BJ (cell line): Measurements from ENCODE around the gene SLC28A1. TPM values are rescaled to one million over a fixed set of nuclear protein-coding genes. Genes with fewer than 3 reads are reported as not detected.
A peak's percentile ranks its signal among the peaks of the same experiment; 100 is the strongest.

ENCODE experiments used
- CTCF ChIA-PET: fragments of 350-600 bp; formaldehyde crosslinking; extraction: SDS; loops from one replicate; lab custom pipeline; 2021; ENCODE audit warnings: antibody characterized with exemption, inconsistent platforms; lab: Yijun Ruan, JAX
- POLR2A ChIA-PET: fragments of 300-600 bp; sonication (Branson Sonifier 250); formaldehyde crosslinking; extraction: SDS; loops from one replicate; lab custom pipeline; 2021; ENCODE audit warnings: antibody characterized with exemption; lab: Charles Lee
- DNase-seq: peaks from one replicate; pipeline ENCODE4 v3.0.0-alpha.2; 2011; ENCODE audit warnings: low read depth
- H3K27me3 ChIP-seq: 2 replicates; pipeline ENCODE4 v1.6.0; 2011; ENCODE audit warnings: low read length; ENCODE audit not compliant: control insufficient read depth, insufficient read depth
- H3K36me3 ChIP-seq: 2 replicates; pipeline ENCODE4 v1.5.1; 2011; ENCODE audit warnings: low read length; ENCODE audit not compliant: control insufficient read depth, insufficient read depth
- H3K4me3 ChIP-seq: 2 replicates; pipeline ENCODE4 v1.5.1; 2011; ENCODE audit warnings: low read depth, mild to moderate bottlenecking, control low read depth, low read length
- CTCF ChIP-seq: IDR thresholded peaks from 2 replicates; pipeline ENCODE4 v1.5.1; 2011; ENCODE audit warnings: low read depth, mild to moderate bottlenecking, control low read depth, inconsistent platforms, low read length, moderate library complexity; ENCODE audit not compliant: insufficient read depth
- polyA plus RNA-seq: library from polyadenylated mRNA; depleted of rRNA; stranded (reverse); fragments of >200 nt; gene quantifications from 2 replicates; pipeline ENCODE4 v1.2.3, GENCODE V29; 2011

Gene SLC28A1
- polyA plus RNA-seq, 1 experiment: 0.05 TPM

- peak; percentile 28; the same call in 1 of the 2 replicates for TF ChIP-seq CTCF
- ChIA-PET POLR2A (no interaction called here), CTCF (interaction anchor here (1.1 to 1.6 kb wide), 4 partner anchors 9 to 336 kb away, joined by 3 to 5 read pairs (median 4); no protein-coding TSS in a partner anchor)
- DNase-seq: no peak
- Histone ChIP-seq H3K36me3 (no peaks in the 10 kb centered on the region), H3K4me3 (no peak overlapping the region), H3K27me3 (no peaks in the 10 kb centered on the region; the same call in 1 of the 2 replicates)
Measured at GRCh38 chr15:84934942-84935729, 50.7 kb downstream of the SLC28A1 start.

DNA sequence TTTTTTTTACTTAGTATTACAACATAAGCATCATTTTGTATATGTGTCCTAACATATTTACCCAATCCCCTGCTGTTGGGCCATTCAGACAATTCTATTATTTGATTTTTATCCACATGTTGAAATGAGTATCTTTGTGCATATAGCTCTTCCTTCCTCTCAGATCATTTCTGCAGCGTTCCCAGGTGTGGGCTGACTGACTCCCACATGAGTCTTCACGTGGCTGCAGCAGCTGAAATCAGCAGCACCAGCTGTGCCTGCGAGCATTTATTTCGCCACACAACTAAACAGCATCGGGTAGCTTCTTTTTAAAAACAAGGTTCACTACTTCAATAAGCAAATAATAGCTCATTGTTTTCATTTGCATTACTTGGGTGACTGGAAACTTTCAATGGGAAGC, 52.7 kb downstream of the SLC28A1 start:
- TF ChIP-seq CTCF: no peak
- CTCF ChIA-PET: interaction anchor here (4.1 kb wide), 1 partner anchor 9 kb away, joined by 14 read pairs; no protein-coding TSS in a partner anchor
- H3K27me3 ChIP-seq: no peaks in the 10 kb centered on the region; the same call in 1 of the 2 replicates
- DNase-seq: no peak
- POLR2A ChIA-PET: no interaction called here
- H3K36me3 ChIP-seq: no peaks in the 10 kb centered on the region
- no peak overlapping the region for H3K4me3 ChIP-seq

GRCh38 chr15:84938726-84939125, 54.3 kb downstream of the SLC28A1 start:
- no peak for TF ChIP-seq CTCF
- H3K36me3 ChIP-seq: no peaks in the 10 kb centered on the region
- POLR2A ChIA-PET: no interaction called here
- H3K4me3 ChIP-seq: no peak overlapping the region
- H3K27me3 ChIP-seq: no peaks in the 10 kb centered on the region; the same call in 1 of the 2 replicates
- DNase-seq: no peak
- CTCF ChIA-PET: interaction anchor here (0.7 to 4.1 kb wide), 3 partner anchors 11 to 30 kb away, joined by 5 to 14 read pairs (median 5); no protein-coding TSS in a partner anchor

DNA sequence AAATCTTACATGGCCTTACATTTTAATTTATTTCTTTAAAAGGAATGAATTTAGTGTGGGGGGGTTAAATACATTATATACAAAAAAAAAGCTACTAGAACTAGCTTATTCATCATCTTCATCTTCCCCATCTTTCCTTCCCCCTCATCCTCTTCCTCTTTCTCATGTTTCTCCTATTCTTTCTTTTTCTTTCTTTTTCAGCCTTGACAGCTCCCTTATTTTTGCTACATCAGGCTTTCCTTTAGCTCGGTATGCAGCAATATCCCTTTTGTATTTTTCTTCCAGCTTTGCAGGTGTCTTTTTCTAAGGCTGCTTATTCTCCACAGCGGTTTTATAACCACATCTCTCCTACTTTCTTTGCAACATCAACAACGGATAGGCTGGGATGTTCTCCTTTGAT, 55.9 kb downstream of the SLC28A1 start:
- ChIA-PET POLR2A (no interaction called here), CTCF (interaction anchor here (0.6 to 4.1 kb wide), 5 partner anchors 11 to 214 kb away, joined by 3 to 14 read pairs (median 5); no protein-coding TSS in a partner anchor)
- Histone ChIP-seq H3K27me3 (no peaks in the 10 kb centered on the region; the same call in 1 of the 2 replicates), H3K36me3 (no peaks in the 10 kb centered on the region), H3K4me3 (no peak overlapping the region)
- no peak for TF ChIP-seq CTCF
- DNase-seq: no peak

DNA sequence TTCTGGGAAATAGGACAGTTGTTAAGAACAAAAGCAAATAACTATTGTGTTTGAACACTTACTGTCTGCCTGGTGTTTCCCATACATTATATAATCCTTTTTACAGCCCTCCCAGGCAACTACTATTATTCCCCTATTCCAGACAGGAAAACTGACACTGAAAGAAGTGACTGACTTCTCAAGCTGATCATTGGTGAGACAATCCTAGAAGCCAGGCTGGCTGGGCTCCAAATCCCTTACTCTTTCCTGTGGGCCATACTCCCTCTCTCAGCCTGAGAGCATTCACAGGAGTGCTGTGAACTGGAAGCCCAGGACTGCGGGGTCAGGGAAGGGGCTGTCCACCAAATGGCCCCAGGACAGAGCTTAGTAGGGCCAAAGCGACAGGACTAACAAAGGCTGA, 58.0 kb downstream of the SLC28A1 start:
- DNase-seq: no peak
- Histone ChIP-seq H3K27me3 (no peaks in the 10 kb centered on the region; the same call in 1 of the 2 replicates), H3K36me3 (no peaks in the 10 kb centered on the region), H3K4me3 (no peak overlapping the region)
- no peak for TF ChIP-seq CTCF
- ChIA-PET CTCF (no interaction called here), POLR2A (no interaction called here)
